ENCODE data around the gene OSGEP.

Gene OSGEP

GRCh38 chr14:20434701-20435581, 19.7 kb downstream of the OSGEP start:
- H3K9me3 Mint-ChIP-seq, result no peaks in the 10 kb centered on the region
- peak overlapping the region; percentile 68 for H3K4me3 Mint-ChIP-seq
- TF ChIP-seq, protein P1, sequence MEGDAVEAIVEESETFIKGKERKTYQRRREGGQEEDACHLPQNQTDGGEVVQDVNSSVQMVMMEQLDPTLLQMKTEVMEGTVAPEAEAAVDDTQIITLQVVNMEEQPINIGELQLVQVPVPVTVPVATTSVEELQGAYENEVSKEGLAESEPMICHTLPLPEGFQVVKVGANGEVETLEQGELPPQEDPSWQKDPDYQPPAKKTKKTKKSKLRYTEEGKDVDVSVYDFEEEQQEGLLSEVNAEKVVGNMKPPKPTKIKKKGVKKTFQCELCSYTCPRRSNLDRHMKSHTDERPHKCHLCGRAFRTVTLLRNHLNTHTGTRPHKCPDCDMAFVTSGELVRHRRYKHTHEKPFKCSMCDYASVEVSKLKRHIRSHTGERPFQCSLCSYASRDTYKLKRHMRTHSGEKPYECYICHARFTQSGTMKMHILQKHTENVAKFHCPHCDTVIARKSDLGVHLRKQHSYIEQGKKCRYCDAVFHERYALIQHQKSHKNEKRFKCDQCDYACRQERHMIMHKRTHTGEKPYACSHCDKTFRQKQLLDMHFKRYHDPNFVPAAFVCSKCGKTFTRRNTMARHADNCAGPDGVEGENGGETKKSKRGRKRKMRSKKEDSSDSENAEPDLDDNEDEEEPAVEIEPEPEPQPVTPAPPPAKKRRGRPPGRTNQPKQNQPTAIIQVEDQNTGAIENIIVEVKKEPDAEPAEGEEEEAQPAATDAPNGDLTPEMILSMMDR (IDR thresholded peaks at IDR 0.05), result no peak
- H3K36me3 Mint-ChIP-seq (ENCODE audit: low read depth), result no peaks in the 10 kb centered on the region
- H3K4me1 Mint-ChIP-seq, result peaks cover 7% of the 10 kb centered on the region
- no peak for DNase-seq
- H3K27ac Mint-ChIP-seq, result no peak overlapping the region
- H3K27me3 Mint-ChIP-seq (ENCODE audit: low read depth, poor library complexity), result peaks cover 25% of the 10 kb centered on the region

DNA sequence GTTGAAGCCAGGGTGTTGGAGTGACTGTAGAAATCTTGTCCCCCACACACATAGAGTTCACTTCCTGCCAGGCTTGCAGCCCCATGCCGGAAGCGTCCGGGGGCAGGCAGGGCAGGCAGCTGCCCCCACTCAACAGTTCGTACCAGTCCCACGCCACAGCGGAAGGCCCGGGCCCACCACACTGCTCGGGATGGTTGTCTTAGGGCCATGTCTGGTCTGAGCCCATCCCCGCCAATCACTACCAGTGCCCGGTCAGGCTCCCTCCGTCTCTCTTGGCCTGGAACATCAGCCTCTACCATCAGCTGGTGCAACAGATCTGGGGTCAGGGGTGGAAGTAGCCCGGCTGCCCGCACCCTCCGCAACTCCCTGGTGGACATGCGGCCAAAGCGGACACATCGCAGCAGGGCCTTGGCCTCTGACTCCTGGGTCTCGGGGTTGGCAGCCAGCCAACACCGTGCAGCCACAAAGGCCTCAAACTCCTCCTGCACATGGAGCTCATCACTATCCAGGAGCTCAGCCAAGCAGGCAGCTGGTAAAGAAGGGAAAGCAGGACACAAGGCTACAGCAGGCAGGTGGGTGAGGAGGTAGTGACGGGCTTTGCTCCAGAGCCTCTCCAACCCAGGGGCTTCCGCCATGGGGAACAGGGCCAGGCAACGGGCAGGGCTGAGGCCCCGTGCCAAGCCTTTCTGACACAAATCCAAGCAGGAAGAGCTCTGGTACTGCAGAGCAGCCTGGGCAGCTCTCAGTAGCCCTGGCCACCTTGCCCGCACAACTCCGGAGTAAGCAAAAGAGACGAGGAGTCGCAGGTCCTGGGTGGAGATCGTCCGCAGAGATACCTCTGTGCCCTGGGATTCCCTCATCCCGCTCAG, 24.6 kb downstream of the OSGEP start:
- DNase-seq, result no peak
- Mint-ChIP-seq H3K36me3 (ENCODE audit: low read depth) (no peaks in the 10 kb centered on the region), H3K27me3 (ENCODE audit: low read depth, poor library complexity) (no peaks in the 10 kb centered on the region), H3K9me3 (no peaks in the 10 kb centered on the region), H3K4me1 (peaks cover 14% of the 10 kb centered on the region), H3K27ac (no peak overlapping the region), H3K4me3 (no peak overlapping the region)
- TF ChIP-seq, protein P1 (IDR thresholded peaks at IDR 0.05), result no peak

DNA sequence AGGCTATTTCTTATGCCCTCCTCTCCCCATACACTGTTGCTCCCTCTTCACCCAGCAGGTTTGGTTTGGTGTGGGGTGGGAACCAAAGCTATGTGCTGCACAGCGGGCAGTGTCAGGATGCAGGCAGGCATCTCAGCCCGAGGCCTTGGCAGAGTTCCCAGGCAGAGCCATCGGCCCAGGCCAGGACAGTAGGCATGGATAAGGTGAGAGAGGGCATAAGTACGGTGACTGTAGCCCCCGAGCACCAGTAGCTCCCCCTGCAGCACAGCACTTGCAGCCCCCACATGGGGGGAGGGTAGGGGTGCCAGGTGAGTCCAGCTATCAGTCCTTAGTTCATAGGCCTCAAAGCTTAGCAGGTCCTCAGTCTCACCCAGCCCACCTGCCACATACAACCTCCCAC, 25.8 kb downstream of the OSGEP start:
- Mint-ChIP-seq H3K27me3 (ENCODE audit: low read depth, poor library complexity) (peaks cover 4% of the 10 kb centered on the region), H3K27ac (no peak overlapping the region), H3K36me3 (ENCODE audit: low read depth) (no peaks in the 10 kb centered on the region), H3K4me3 (no peak overlapping the region), H3K4me1 (peaks cover 14% of the 10 kb centered on the region), H3K9me3 (no peaks in the 10 kb centered on the region)
- DNase-seq, result no peak
- TF ChIP-seq, protein P1 (IDR thresholded peaks at IDR 0.05), result no peak

DNA sequence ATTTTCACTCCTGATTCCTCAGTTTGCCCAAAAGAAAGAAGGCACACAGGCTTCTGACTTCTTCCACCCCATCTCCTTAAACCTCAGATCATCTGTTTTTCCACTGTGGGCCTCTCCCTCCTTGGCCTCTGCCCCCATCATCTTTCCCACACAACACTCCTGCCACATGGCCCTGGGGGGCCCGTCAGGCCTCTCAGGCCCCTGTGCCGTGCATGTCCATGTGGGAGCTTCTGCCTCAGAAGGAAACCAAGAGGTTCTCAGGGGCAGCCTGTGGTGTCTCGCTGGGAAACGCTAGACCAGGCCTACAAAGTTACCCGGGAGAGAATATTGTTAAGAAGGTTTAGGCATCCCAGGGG, 26.6 kb downstream of the OSGEP start:
- no peak for DNase-seq
- no peaks in the 10 kb centered on the region for H3K36me3 Mint-ChIP-seq (ENCODE audit: low read depth)
- no peak overlapping the region for H3K4me3 Mint-ChIP-seq
- TF ChIP-seq, protein P1 (IDR thresholded peaks at IDR 0.05), result no peak
- H3K9me3 Mint-ChIP-seq, result no peaks in the 10 kb centered on the region
- peaks cover 14% of the 10 kb centered on the region for H3K4me1 Mint-ChIP-seq
- H3K27ac Mint-ChIP-seq, result no peak overlapping the region
- peaks cover 6% of the 10 kb centered on the region for H3K27me3 Mint-ChIP-seq (ENCODE audit: low read depth, poor library complexity)

- TF ChIP-seq, protein P1 (IDR thresholded peaks at IDR 0.05), result no peak
- H3K4me1 Mint-ChIP-seq, result peaks cover 14% of the 10 kb centered on the region
- H3K36me3 Mint-ChIP-seq (ENCODE audit: low read depth), result no peaks in the 10 kb centered on the region
- H3K27ac Mint-ChIP-seq, result no peak overlapping the region
- H3K27me3 Mint-ChIP-seq (ENCODE audit: low read depth, poor library complexity), result peaks cover 6% of the 10 kb centered on the region
- H3K9me3 Mint-ChIP-seq, result no peaks in the 10 kb centered on the region
- H3K4me3 Mint-ChIP-seq, result no peak overlapping the region
- no peak for DNase-seq
These were observed 27.2 kb downstream of the OSGEP start for GRCh38 chr14:20427231-20428009.

Measured in nephron progenitor cell (in vitro differentiated cells).